Hepatocyte (in vitro differentiated cells): ENCODE results near the gene PKP4.

ENCODE experiments used
- CTCF ChIP-seq: fragments of 200-600 bp; sonication (generic); IDR thresholded peaks from 2 replicates; pipeline ENCODE4 v1.5.1; 2016; ENCODE audit warnings: antibody characterized with exemption, mild to moderate bottlenecking; ENCODE audit not compliant: poor library complexity
- EZH2 ChIP-seq: fragments of 200-600 bp; sonication (generic); IDR thresholded peaks from 2 replicates; pipeline ENCODE4 v1.6.1; 2016; ENCODE audit warnings: antibody characterized with exemption, mild to moderate bottlenecking, borderline replicate concordance
- EZH2phosphoT487 ChIP-seq: fragments of 200-600 bp; sonication (generic); IDR thresholded peaks from one replicate; pipeline ENCODE4 v1.6.1; 2018; ENCODE audit warnings: antibody characterized with exemption, mild to moderate bottlenecking, low read depth, moderate library complexity; ENCODE audit not compliant: unreplicated experiment, severe bottlenecking

DNA sequence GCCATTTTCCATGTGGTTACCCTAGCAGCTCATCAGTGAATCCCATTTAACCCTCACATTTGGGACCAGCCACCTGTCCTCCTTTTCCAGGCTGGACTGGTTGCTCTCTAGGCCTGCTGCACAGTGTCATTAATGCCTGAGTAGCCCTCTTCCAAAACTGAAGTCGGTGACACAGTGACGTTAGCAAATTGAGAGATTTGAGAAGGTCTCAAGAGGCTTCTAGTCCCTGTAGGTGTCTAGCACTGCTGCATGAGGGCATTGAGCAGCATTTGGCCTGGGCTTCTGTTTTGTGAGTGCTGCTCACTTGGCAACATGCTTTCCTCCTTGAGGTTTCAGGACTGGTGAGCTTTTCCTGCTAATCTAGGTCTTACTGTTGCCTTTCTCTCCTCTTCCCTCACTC is 36.7 kb downstream of the PKP4 start:
- TF ChIP-seq CTCF (no peak), EZH2phosphoT487 (no peak), EZH2 (no peak)
